ENCODE results near the gene POMT2.

DNA sequence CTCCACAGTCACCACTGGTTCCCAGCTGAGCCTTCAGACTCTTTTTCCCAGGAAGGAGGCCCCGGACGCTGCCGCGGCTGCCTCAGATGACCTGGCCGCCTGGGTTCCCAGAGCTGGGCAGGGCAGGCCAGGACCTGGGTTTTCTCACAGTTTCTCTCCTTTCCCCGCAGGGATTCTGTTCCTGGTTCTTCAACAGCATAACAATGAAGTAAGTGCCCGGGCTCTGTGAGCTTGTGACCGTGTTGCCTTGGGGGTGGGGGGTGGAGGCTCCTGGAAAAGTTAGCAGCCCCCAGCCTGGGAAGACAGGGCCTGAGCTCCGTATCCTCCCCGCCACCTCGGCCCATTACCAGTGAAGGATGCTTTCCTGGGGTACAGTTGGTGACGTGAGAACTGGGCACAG lies 95.4 kb downstream of the POMT2 start:
- TF ChIP-seq CTCF (IDR thresholded peaks at IDR 0.05; ENCODE audit: poor library complexity), result no peak
- TF ChIP-seq EZH2phosphoT487 (IDR thresholded peaks at IDR 0.05; ENCODE audit: low read depth, severe bottlenecking, unreplicated experiment), result no peak
- TF ChIP-seq EZH2 (IDR thresholded peaks at IDR 0.05; ENCODE audit: borderline replicate concordance), result no peak
